HepG2 (cell line): ENCODE data around the gene NFE2. TPM values are rescaled to one million over a fixed set of nuclear protein-coding genes. Genes with fewer than 3 reads are reported as not detected.

Experiments used
- ARID2 ChIP-seq: sonication (generic); formaldehyde crosslinking; IDR thresholded peaks from 2 replicates; pipeline ENCODE4 v1.8.1; 2022; ENCODE audit warnings: mild to moderate bottlenecking, missing genetic modification reagents, borderline replicate concordance
- CHCHD3 ChIP-seq: sonication (generic); formaldehyde crosslinking; IDR thresholded peaks from 2 replicates; pipeline ENCODE4 v1.8.0; 2022; ENCODE audit warnings: mild to moderate bottlenecking, missing genetic modification reagents, moderate library complexity
- ELK4 ChIP-seq: sonication (generic); formaldehyde crosslinking; IDR thresholded peaks from 2 replicates; pipeline ENCODE4 v1.9.0; 2021; ENCODE audit warnings: missing genetic modification reagents, borderline replicate concordance
- EZH2 ChIP-seq: conservative IDR thresholded peaks from 2 replicates; pipeline ENCODE4 v1.6.1; 2012; ENCODE audit warnings: mild to moderate bottlenecking, low read depth, low read length, moderate library complexity
- GLI4 ChIP-seq: sonication (generic); formaldehyde crosslinking; IDR thresholded peaks from 2 replicates; pipeline ENCODE4 v1.5.1; 2020; ENCODE audit warnings: missing genetic modification reagents, mild to moderate bottlenecking, moderate library complexity, borderline replicate concordance
- HNRNPK ChIP-seq: fragments of 200-400 bp; formaldehyde crosslinking; IDR thresholded peaks from 2 replicates; pipeline ENCODE4 v1.6.1; 2018; ENCODE audit warnings: low read length, low read depth, moderate library complexity, mild to moderate bottlenecking; ENCODE audit not compliant: poor library complexity, severe bottlenecking
- JDP2 ChIP-seq: sonication (generic); formaldehyde crosslinking; IDR thresholded peaks from 2 replicates; pipeline ENCODE4 v1.8.1; 2022; ENCODE audit warnings: missing genetic modification reagents, borderline replicate concordance
- KLF16 ChIP-seq, 2 experiments: sonication (generic) in 1 of 2; formaldehyde crosslinking in 1 of 2; IDR thresholded peaks; 2 replicates each; pipeline versions ENCODE4 v1.6.1 to v1.8.0; 2016 to 2023; ENCODE audit warnings: missing genetic modification reagents in 2 of 2, missing compliant biosample characterization in 1 of 2
- KLF9 ChIP-seq: IDR thresholded peaks from 2 replicates; pipeline ENCODE4 v1.6.1; 2016; ENCODE audit warnings: low read depth
- MZF1 ChIP-seq: sonication (generic); formaldehyde crosslinking; IDR thresholded peaks from 2 replicates; pipeline ENCODE4 v1.8.1; 2023; ENCODE audit warnings: mild to moderate bottlenecking, missing genetic modification reagents, borderline replicate concordance
- NFATC3 ChIP-seq: sonication (generic); formaldehyde crosslinking; IDR thresholded peaks from 2 replicates; pipeline ENCODE4 v1.5.1; 2020; ENCODE audit warnings: mild to moderate bottlenecking, missing genetic modification reagents
- NR3C1 ChIP-seq: sonication (generic); formaldehyde crosslinking; IDR thresholded peaks from 2 replicates; pipeline ENCODE4 v1.4.0; 2020; ENCODE audit warnings: missing genetic modification reagents
- SP5 ChIP-seq: IDR thresholded peaks from 2 replicates; pipeline ENCODE4 v1.6.1; 2016; ENCODE audit warnings: low read depth, borderline replicate concordance
- TBP ChIP-seq: sonication (generic); formaldehyde crosslinking; IDR thresholded peaks from 2 replicates; pipeline ENCODE4 v1.5.0; 2020; ENCODE audit warnings: missing genetic modification reagents
- ZC3H13 ChIP-seq: sonication (generic); formaldehyde crosslinking; IDR thresholded peaks from 2 replicates; pipeline ENCODE4 v1.8.1; 2023; ENCODE audit warnings: mild to moderate bottlenecking, missing genetic modification reagents, moderate library complexity
- ZNF230 ChIP-seq: sonication (generic); formaldehyde crosslinking; IDR thresholded peaks from 2 replicates; pipeline ENCODE4 v1.4.0; 2020; ENCODE audit warnings: mild to moderate bottlenecking, missing genetic modification reagents
- ZNF329 ChIP-seq: sonication (generic); formaldehyde crosslinking; IDR thresholded peaks from 2 replicates; pipeline ENCODE4 v1.9.0; 2021; ENCODE audit warnings: low read depth, mild to moderate bottlenecking, missing genetic modification reagents
- ZNF709 ChIP-seq: sonication (generic); formaldehyde crosslinking; IDR thresholded peaks from 2 replicates; pipeline ENCODE4 v1.5.0; 2020; ENCODE audit warnings: mild to moderate bottlenecking, missing genetic modification reagents
- polyA plus RNA-seq, 8 experiments: library from polyadenylated mRNA; depleted of rRNA in 3 of 8; stranded (reverse) in 7 of 8; unstranded in 1 of 8; fragments of >200 nt; fragmentation: Illumina TruSeq in 4 of 8; extraction: Trizol in 4 of 8; gene quantifications; 2 replicates each; pipeline versions ENCODE4 v1.2.1 to v1.2.3, GENCODE V29; 2011 to 2016; ENCODE audit warnings: low read depth in 4 of 8, missing spikeins in 1 of 8, mixed read lengths in 1 of 8; ENCODE audit not compliant: insufficient read depth in 1 of 8
- total RNA-seq, 5 experiments: library from RNA; depleted of rRNA; stranded (reverse); fragments of >200 nt; fragmentation: Illumina TruSeq; extraction: Trizol; gene quantifications; 2 replicates each; pipeline ENCODE4 v1.2.3, GENCODE V29; 2016; ENCODE audit warnings: low read depth in 1 of 5
- TF ChIP-seq, protein P1 (sequence below): sonication (generic); formaldehyde crosslinking; IDR thresholded peaks from 2 replicates; pipeline ENCODE4 v1.5.1; 2020; ENCODE audit warnings: mild to moderate bottlenecking, moderate library complexity, missing genetic modification reagents
- TF ChIP-seq, protein P2 (sequence below): sonication (generic); formaldehyde crosslinking; IDR thresholded peaks from 2 replicates; pipeline ENCODE4 v1.5.0; 2020; ENCODE audit warnings: missing genetic modification reagents
- TF ChIP-seq, protein P3 (sequence below): sonication (generic); formaldehyde crosslinking; IDR thresholded peaks from 2 replicates; pipeline ENCODE4 v1.4.0; 2020; ENCODE audit warnings: low read depth, missing genetic modification reagents

Gene NFE2
- total and polyA plus RNA-seq, 2 of the 13 experiments (the other 11 are each of a cell fraction or from before 2014, with no cell fraction given), result 4.5 to 7.8 TPM

DNA sequence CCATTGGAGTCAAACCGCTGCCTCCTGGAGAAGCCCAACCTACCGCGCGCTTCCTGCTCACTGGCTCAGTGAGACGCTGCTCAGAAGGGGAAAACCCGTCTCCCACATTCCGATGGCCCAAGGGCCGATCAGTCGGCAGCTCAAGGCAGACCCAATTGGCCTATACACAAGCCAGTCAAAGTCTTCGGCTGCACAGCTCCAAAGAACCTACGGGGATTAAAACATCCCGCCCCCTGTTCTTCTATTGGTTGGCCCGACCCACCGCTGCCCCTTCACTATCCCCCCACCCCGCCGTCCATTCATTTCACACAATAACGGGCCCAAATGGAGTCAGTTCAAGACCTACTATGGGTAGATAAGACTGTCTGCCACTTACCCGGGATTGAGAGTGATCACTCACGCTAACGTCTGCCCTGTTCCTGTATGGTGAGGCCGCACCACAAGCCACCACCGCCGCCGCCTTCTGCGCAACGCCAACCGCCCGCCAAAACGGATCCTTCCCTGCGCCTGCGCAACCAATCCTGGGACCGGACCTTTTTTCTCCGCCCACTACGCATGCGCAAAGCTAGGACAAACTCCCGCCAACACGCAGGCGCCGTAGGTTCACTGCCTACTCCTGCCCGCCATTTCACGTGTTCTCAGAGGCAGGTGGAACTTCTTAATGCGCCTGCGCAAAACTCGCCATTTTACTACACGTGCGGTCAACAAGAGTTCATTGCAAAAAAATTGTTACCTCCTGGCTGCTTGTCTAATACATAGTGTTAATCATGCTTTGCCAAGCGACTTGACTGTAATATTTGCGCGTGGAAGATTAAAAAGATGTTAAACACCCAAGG lies 21.0 kb downstream of the NFE2 start, which contains the start of gene CBX5 (continued):
- TF ChIP-seq ELK4 (CRISPR knock-in tag) (no peak), KLF16 (CRISPR knock-in tag; IDR thresholded peaks at IDR 0.05) (no peak; a peak in 1 of 4 replicates), TBP (CRISPR knock-in tag) (no peak), KLF9 (CRISPR knock-in tag) (no peak), MZF1 (CRISPR knock-in tag) (no peak), GLI4 (CRISPR knock-in tag) (0 out of 2 replicates have a peak, but pooled peaks have one; percentile 21), ARID2 (peak; percentile 19; the same call in 1 of the 2 replicates), ZNF230 (CRISPR knock-in tag) (no peak), NFATC3 (CRISPR knock-in tag) (no peak; the same call in 1 of the 2 replicates), JDP2 (CRISPR knock-in tag) (no peak), EZH2 (no peak), ZC3H13 (CRISPR knock-in tag) (no peak), ZNF329 (CRISPR knock-in tag) (no peak), NR3C1 (CRISPR knock-in tag) (no peak), SP5 (no peak), HNRNPK (no peak), ZNF709 (CRISPR knock-in tag) (0 out of 2 replicates have a peak, but pooled peaks have one; percentile 54), CHCHD3 (no peak)
- TF ChIP-seq, protein P1, sequence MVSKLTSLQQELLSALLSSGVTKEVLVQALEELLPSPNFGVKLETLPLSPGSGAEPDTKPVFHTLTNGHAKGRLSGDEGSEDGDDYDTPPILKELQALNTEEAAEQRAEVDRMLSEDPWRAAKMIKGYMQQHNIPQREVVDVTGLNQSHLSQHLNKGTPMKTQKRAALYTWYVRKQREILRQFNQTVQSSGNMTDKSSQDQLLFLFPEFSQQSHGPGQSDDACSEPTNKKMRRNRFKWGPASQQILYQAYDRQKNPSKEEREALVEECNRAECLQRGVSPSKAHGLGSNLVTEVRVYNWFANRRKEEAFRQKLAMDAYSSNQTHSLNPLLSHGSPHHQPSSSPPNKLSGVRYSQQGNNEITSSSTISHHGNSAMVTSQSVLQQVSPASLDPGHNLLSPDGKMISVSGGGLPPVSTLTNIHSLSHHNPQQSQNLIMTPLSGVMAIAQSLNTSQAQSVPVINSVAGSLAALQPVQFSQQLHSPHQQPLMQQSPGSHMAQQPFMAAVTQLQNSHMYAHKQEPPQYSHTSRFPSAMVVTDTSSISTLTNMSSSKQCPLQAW, result peak; percentile 53
- TF ChIP-seq, protein P2, sequence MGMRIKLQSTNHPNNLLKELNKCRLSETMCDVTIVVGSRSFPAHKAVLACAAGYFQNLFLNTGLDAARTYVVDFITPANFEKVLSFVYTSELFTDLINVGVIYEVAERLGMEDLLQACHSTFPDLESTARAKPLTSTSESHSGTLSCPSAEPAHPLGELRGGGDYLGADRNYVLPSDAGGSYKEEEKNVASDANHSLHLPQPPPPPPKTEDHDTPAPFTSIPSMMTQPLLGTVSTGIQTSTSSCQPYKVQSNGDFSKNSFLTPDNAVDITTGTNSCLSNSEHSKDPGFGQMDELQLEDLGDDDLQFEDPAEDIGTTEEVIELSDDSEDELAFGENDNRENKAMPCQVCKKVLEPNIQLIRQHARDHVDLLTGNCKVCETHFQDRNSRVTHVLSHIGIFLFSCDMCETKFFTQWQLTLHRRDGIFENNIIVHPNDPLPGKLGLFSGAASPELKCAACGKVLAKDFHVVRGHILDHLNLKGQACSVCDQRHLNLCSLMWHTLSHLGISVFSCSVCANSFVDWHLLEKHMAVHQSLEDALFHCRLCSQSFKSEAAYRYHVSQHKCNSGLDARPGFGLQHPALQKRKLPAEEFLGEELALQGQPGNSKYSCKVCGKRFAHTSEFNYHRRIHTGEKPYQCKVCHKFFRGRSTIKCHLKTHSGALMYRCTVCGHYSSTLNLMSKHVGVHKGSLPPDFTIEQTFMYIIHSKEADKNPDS (CRISPR knock-in tag), result no peak
- TF ChIP-seq, protein P3, sequence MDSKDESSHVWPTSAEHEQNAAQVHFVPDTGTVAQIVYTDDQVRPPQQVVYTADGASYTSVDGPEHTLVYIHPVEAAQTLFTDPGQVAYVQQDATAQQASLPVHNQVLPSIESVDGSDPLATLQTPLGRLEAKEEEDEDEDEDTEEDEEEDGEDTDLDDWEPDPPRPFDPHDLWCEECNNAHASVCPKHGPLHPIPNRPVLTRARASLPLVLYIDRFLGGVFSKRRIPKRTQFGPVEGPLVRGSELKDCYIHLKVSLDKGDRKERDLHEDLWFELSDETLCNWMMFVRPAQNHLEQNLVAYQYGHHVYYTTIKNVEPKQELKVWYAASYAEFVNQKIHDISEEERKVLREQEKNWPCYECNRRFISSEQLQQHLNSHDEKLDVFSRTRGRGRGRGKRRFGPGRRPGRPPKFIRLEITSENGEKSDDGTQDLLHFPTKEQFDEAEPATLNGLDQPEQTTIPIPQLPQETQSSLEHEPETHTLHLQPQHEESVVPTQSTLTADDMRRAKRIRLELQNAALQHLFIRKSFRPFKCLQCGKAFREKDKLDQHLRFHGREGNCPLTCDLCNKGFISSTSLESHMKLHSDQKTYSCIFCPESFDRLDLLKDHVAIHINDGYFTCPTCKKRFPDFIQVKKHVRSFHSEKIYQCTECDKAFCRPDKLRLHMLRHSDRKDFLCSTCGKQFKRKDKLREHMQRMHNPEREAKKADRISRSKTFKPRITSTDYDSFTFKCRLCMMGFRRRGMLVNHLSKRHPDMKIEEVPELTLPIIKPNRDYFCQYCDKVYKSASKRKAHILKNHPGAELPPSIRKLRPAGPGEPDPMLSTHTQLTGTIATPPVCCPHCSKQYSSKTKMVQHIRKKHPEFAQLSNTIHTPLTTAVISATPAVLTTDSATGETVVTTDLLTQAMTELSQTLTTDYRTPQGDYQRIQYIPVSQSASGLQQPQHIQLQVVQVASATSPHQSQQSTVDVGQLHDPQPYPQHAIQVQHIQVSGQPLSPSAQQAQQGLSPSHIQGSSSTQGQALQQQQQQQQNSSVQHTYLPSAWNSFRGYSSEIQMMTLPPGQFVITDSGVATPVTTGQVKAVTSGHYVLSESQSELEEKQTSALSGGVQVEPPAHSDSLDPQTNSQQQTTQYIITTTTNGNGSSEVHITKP (CRISPR knock-in tag), result 0 out of 2 replicates have a peak, but pooled peaks have one; percentile 21
